Retinal pigment epithelial cell (primary cell): Measurements from ENCODE around the gene SGK1.

ENCODE experiments used
- DNase-seq: peaks from one replicate; pipeline ENCODE4 v3.0.0-alpha.2; 2010; ENCODE audit warnings: low read depth
- H3K4me3 ChIP-seq: 2 replicates; pipeline ENCODE4 v1.5.1; 2011; ENCODE audit warnings: mild to moderate bottlenecking, low read length, control low read depth, moderate library complexity
- CTCF ChIP-seq: conservative IDR thresholded peaks from 2 replicates; pipeline ENCODE4 v1.5.1; 2011; ENCODE audit warnings: low read depth, low read length, control low read depth, inconsistent platforms

Gene SGK1

GRCh38 chr6:134132494-134133141, 185.3 kb downstream of the SGK1 start:
- no peak overlapping the region for H3K4me3 ChIP-seq
- no peak for DNase-seq
- TF ChIP-seq CTCF = no peak

GRCh38 chr6:134131530-134132139, 186.3 kb downstream of the SGK1 start:
- TF ChIP-seq CTCF = no peak
- H3K4me3 ChIP-seq = no peak overlapping the region
- no peak for DNase-seq

- no peak for DNase-seq
- H3K4me3 ChIP-seq = no peak overlapping the region
- TF ChIP-seq CTCF = no peak
These were observed 189.8 kb downstream of the SGK1 start for GRCh38 chr6:134128146-134128545.

- TF ChIP-seq CTCF = peak; percentile 64
- H3K4me3 ChIP-seq = no peak overlapping the region
- peak; percentile 50 for DNase-seq
These were observed 194.2 kb downstream of the SGK1 start for GRCh38 chr6:134123666-134124208.

GRCh38 chr6:134122775-134123174, 195.1 kb downstream of the SGK1 start:
- no peak for TF ChIP-seq CTCF
- no peak for DNase-seq
- H3K4me3 ChIP-seq = no peak overlapping the region

GRCh38 chr6:134119486-134119885, 198.4 kb downstream of the SGK1 start:
- no peak overlapping the region for H3K4me3 ChIP-seq
- no peak for TF ChIP-seq CTCF
- no peak for DNase-seq
